Hematopoietic multipotent progenitor cell (in vitro differentiated cells): ENCODE results near the gene CYP4F11. TPM values are rescaled to one million over a fixed set of nuclear protein-coding genes. Genes with fewer than 3 reads are reported as not detected.
"Not testable (repeated sequence)": the region's sequence is repeated elsewhere in the genome, so short reads cannot be mapped to it uniquely, and the experiment has no call there.

Experiments used
- DNase-seq, 3 donors: peaks; one replicate each; pipeline ENCODE4 v3.0.0-alpha.2; 2011 to 2015; ENCODE audit warnings: low read depth in 2 of 3, low spot score in 2 of 3
- total RNA-seq: library from RNA; depleted of rRNA; stranded (reverse); fragments of >200 nt; gene quantifications from one replicate; pipeline ENCODE4 v1.2.3, GENCODE V29; 2012

CYP4F11 gene, protein sequence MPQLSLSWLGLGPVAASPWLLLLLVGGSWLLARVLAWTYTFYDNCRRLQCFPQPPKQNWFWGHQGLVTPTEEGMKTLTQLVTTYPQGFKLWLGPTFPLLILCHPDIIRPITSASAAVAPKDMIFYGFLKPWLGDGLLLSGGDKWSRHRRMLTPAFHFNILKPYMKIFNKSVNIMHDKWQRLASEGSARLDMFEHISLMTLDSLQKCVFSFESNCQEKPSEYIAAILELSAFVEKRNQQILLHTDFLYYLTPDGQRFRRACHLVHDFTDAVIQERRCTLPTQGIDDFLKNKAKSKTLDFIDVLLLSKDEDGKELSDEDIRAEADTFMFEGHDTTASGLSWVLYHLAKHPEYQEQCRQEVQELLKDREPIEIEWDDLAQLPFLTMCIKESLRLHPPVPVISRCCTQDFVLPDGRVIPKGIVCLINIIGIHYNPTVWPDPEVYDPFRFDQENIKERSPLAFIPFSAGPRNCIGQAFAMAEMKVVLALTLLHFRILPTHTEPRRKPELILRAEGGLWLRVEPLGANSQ
- total RNA-seq = 0.27 TPM

DNA sequence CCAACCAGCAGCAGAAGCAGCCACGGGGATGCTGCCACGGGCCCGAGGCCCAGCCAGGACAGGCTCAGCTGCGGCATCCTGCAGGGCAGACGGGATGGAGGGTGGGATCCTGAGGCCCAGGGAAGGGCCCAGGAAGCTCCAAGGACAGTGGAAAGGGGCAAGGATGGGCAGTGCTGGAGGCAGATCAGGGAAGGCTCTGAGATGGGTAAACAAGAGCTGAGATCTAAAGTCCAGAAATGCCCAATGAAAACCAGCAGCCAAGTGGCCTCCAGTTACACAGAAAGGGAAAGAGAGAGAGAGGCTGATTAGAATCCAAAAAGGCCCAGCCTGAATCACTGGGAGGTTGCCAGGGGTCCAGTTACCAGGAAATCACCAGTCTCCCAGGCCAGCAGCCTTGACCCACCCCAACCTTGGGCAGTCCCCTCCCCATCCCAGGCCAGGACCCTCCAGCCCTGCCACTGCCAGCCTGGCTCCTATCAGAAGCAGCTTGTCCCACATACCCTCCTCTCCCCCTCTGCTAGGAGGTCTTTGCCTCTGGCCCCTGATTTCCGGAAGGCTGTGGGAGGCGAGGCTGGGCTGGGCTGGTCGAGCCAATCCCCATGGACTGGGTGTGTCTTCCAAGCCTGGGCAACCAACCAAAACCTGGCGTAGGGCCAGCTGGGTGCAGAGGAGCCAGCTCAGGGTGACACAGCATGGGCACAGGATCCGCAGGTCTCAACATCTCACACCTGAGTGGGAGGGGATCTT is at the start of gene CYP4F11:
TSS of gene CYP4F11 (minus strand) at position 198 of the 747 bp plus-strand sequence. CDS start at position 77, 121 bp downstream.
- DNase-seq = peak in 2 of 3 donors; percentile 11 to 36

DNA sequence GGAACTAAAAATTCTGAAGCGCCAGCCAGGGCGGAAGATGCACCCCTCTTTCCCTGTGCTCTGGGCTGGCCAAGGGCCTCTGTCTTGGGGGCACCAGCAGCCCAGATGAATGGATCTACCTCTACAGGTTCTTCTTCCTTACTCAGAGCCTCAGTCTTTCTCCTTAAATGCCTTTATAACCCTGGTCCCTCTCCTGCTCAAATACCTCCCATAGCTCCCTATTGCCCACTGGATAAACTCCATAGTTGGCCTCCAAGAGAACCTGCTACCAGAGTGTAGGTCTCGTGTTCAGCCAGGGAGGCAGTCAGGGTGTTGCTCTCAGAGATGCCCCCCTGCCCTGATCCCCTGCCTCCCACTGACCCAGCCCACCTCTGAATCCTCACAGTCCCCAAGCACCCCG is 45.0 kb upstream of the CYP4F11 start:
- no peak for DNase-seq

DNA sequence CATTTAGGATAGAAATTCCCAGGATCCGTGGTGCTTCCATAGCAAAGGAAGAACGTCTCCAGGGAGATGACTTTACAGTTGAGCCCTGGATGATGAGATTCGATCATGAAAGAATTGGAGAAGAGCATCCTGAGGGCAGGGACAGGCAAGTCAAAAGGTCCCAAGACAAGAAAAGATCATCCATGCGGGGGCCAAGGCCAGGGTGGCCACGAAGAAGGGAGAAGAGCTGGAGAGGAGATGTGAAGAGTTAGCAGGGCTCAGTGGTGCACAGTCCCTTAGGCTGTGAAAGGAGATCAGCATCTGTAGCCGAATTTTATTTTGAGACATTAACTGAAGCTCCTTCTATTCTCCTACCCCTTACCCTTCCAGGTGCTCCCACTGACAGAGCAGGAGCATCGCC is 43.4 kb upstream of the CYP4F11 start:
- DNase-seq = no peak

DNA sequence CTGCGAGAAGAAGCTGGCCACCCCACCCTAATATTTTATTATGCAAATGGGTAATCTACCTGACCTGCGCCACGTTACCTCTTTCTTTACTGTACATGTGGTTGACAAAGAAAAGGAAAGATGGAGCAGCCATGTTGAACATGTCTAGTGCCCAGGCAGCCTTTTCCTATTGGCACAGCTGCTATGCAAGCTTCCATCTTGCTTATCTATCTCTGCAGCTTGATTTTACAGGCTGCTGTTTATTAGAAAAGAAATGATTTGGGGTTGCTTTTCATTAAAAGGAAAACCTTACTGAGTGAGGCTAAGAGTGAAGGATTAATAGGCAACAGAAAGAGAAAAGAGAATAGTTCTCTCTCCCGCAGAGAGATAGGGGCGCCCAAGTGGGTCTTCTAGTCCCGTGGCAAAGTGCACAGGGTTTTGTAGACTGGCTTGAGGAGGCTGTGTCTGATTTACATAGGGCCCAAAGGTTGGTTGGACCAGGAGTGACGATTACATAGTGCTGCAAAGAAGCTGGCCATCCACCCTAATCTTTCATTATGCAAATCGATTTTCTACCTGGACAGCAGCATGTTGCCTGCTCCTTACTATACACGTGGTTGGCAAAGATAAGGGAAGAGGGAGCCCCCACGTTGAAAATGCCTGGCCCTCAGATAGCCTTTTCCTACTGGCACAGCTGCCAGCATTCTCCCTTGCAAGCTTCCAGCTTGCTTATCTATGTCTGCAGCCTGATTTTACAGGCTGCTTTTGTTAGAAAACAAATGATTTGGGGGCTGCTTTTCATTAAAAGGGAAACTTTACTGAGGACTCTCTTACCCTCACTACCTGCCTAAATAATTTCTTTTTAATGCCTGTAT is 42.7 kb upstream of the CYP4F11 start:
- DNase-seq = peak in 1 of 3 donors; percentile 10

DNA sequence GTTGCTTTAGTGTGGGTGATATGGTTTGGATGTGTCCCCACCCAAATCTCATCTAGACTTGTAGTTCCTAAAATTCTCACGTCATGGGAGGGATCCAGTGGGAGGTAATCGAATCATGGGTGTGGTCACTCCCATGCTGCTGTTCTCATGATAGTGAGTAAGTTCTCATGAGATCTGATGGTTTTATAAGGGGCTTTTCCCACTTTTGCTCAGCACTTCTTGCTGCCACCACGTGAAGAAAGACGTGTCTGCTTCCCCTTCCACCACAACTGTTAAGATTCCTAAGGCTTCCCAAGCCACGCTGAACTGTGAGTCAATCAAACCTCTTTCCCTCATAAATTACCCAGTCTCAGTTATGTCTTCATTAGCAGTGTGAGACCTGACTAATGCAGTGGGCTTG is 40.5 kb upstream of the CYP4F11 start:
- no peak for DNase-seq

DNA sequence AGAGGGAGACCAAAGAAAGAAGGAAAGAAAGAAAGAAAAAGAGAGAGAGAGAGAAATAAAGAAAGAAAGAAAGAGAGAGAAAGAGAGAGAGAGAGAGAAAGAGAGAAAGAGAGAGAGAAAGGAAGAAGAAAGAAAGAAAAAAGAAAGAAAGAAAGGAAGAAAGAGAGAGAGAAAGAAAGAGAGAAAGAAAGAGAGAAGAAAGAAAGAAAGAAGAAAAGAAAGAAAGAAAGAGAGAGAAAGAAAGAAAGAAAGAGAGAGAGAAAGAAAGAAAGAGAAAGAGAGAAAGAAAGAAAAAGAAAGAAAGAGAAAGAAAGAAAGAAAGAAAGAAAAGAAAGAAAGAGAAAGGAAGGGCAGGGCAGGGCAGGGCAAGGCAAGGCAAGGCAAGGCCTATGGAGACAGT is 37.7 kb upstream of the CYP4F11 start:
- not testable (repeated sequence) for DNase-seq

DNA sequence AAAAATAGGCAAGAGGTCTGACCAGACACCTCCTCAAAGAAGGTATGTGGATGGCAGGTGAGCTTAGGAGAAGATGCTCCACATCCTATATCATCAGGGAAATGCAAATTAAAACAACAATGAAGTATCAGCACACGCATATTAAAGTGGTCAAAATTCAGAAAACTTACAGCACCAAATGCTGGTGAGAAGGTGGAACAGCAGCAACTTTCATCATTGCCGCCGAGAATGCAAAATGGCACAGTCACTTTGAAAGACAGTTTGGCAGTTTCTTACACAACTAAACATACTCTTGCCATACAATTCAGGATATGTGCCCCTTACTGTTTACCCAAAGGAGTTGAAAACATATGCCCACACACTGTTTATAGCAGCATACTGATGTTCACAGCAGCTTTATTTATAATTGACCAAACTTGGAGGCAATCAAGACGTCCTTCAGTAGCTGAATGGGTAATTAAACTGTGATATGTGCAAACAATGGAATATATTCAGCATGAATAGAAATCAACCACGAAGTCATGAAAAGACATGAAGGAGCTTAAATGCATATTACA is 37.0 kb upstream of the CYP4F11 start:
- DNase-seq = no peak

DNA sequence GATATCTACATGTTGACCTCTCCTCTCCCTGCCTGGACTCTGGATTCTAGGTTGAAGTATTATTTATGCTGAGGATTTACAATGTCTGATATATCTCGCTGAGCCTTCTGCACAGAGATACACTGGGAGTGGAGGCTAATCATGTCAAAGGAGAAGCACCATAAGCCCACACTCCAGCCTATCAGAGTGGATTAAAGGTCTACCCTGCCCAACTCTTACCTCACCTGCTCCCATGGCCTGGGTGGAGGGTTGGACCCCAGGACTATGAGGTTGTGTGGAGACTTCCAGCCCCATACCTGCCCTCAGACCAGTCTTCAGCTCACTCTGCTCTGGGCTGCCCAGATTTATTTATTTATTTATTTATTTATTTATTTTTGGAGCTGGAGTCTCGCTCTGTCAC is 29.9 kb upstream of the CYP4F11 start:
- DNase-seq = no peak

DNA sequence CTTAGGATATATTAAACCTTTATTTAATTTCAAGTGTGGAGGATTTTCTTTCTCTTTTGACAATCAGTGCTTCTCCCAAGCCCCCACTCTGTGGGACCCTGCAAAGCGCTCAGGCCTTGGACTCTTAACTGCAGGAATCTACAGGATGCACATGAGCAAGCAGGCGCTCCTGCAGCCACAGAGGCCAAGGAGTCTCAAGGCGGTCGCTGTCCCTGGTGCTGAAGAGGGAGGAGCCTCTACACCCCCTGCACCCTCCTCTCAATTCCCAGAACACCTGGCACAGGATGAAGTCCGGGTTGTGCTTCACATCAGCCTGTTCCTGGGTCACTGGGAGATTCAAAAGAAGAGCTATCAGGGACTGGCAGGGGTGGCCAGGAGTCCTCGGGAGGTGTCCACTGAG is 28.0 kb upstream of the CYP4F11 start:
- no peak for DNase-seq

DNA sequence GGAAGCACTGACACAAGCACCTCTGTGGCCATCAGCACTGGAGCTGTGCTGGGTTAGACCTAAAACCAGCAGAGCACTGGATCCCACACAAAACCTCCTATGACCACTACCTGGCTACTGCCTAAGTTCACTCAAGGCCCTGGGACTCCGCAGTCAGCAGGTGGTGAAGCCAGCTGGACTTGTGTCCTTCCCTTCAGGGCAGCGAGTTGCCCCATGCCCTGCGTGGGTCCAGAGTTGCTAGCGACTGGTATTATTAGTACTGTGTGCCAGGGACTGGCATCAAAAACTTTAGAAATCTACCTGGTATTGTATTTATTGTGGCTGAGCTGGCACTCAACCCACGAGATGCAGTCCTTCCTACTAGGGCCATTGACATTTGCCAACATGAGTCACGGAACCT is 20.5 kb upstream of the CYP4F11 start:
- DNase-seq = no peak

DNA sequence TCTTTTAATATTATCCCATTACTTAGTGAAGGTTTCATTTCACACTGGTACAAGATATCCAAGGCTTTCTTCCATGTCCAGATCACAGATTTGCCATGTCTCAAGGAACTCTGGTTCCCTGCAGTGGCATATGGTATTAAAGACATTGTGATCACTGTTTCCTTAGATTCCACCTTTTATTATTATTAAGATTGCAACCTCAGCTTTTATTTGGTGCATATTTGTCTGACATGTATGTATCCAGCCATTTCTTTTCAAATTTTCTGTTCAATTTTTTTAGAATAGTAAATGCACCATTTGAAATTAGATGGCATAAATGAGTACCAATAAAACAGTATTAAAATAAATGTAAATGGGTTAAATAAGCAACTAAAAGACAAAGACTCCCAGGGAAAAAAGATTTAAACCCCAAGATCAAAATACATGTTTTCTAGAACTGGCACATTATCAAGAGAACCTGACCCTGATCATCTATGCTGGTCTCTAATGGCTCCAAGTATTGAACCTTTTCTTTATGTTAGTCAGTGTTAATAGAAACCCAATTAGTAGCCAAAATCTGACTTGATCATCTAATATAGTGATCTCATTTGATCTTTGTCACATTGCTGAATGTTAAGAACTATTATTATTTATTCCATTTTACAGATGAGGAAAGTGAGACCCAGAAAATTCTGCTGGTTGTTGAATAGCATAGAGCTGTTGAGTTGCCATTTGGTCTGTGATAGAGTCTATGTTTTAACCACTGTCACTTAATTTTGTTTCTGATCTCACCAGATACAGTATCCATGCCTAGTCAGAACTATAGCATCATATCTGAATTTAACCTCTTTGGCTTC is 14.1 kb upstream of the CYP4F11 start, which contains the start of gene OR10H4:
TSS of gene OR10H4 (plus strand) at position 786 of the 836 bp plus-strand sequence. CDS start at position 786, 0 bp downstream.
- no peak for DNase-seq

DNA sequence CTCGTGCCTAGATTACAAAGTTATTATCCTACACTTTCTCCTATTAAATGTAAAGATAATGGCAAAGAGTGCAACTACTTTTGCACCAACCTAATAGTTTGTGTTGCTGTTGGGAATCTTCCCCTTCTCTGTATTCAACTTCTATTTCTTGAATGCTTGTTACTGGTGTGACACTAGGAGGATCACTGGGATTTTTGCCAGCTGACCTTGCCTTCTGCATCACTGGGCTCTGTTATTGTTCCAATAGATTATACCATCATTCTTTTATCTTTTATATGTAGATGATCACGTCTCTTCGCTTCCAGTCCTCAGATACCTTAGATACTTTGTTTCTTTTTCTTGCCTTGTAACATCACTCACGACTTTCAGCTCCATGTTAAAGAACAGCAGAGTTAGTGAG is 11.0 kb upstream of the CYP4F11 start:
- no peak for DNase-seq

DNA sequence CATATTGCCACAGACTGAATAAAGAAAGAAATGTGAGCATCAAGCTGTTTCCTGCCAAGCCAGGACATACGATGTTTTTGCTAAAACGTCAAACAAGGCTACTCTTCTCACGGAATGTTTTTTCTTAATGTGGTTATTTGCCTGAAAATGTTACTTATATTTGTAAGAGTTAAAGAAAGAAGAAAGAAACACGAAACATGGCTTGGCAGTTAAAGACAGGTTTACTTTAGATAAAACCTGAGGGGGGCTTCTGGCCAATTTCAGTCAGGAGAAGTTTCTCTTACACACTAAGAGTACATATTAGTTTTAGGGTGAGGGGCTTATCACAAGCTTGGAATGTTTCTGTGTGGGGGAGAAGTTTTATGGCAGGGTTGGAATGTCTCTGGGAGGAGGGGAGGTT is 10.1 kb upstream of the CYP4F11 start:
- no peak for DNase-seq

DNA sequence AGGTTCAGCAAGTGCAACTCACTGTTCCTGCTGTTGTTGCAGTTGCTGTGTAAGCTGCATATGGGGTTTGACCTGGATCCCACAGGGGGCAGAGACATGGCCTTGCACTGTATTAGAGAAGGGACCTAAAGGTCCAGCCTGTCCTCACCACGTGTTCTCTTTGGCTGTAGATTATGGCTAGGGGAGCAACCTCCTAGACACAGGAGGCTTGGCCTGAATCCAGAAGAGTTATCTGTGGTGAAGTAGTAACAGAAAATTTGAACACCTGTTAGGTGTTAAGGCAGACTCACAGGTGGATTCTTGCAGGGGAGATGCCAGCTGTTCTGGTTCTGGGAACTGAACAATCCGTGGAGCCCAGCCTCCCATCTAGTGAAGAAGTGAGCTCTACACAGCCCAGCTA is 3.4 kb upstream of the CYP4F11 start:
- DNase-seq = no peak

DNA sequence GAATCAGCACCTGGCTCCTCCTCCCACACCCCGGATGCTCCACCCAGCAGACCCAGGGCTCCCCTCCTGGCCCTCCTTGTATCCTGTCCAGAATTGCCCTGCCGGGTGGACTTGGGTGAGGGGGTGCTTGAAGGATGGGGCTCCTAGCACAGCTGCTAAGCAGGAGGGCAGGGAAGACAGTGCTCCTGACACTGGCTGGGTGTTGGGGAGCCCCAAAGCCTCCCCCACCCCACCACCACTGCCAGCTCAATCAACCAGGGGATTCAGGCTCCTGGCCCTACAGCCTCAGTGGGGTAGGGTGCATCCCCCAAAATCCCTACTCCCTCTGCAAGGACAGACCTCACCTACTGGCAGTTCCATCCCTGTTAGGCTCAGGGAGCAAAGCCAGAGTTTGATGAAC is 2.6 kb upstream of the CYP4F11 start:
- no peak for DNase-seq

DNA sequence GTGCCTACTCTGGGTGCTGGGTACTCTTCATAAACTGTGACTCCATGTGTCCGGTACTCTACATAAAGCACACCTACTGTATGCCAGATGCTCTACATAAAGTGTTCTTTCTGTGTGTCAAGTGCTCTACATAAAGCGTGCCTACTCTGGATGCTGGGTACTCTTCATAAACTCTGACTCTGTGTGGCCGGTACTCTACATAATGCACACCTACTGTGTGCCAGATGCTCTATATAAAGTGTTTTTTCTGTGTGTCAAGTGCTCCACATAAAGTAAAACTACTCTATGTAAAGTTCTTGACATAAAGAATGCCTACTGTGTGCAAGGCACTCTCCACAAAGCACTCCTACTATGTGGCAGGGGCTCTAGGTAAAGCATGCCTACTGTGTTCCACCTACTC is 1.8 kb upstream of the CYP4F11 start:
- no peak for DNase-seq

DNA sequence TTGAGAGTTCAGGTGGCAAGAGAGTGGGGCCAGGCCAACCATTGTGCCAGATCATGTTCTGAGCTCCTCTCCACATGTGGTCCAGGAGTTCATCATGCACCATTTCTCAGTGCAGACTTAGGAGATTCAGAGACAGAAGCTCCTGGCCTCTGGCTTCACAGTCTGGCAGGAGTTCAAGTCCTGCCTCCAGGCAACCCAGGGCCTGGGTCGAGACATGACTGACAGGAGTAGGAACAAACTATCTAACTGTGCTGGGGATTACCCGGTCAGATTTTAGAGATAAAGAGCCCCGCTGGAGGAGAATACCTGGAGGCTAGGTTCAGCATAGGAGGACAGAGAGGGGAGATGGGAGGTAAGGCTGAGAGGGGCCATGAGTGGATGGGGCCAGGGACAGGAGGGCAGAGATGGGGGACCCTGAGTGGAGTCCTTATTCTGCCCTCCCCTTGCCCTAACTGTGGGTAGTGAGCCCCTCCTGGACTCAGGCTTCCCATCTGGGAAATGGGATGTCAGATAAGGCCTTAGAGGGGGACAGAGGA is 906 bp upstream of the CYP4F11 start:
- no peak for DNase-seq

DNA sequence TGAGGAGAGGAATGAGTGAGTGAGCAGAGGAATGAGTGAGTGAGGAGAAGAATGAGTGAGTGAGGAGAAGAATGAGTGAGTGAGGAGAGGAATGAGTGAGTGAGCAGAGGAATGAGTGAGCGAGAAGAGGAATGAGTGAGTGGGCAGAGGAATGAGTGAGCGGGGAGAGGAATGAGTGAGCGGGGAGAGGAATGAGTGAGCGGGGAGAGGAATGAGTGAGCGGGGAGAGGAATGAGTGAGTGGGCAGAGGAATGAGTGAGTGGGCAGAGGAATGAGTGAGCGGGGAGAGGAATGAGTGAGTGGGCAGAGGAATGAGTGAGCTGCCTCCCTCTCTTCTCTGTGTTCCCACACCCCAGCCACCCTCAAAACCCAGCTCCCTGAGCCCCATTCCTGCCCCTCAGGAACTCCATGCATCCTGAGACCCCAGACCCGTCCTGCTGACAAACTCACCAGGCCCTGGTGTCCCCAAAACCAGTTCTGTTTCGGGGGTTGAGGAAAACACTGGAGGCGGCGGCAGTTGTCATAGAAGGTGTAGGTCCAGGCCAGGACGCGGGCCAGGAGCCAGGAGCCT is 483 bp downstream of the CYP4F11 start:
- not testable (repeated sequence) for DNase-seq

DNA sequence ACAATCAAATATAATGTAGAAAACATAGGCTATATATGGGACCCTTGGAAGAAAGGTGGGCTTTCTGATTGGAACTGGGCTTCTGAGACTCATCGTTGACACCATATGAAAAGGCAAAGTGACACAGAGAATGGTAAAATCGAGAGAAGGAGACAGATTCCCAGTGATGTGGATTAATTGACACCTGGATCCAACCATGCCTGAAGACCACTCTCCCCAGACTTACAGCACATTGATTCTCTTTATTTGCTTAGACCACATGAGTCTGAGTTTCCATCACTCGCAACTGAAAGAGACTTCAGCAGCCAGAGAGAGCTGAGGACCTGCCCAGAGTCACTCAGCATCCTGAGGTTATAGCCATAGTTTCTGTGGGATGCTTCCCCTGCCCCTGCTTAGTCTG is 6.0 kb downstream of the CYP4F11 start:
- no peak for DNase-seq
